GM12873 (cell line): ENCODE measurements around the gene MATN4.

Experiments used
- CTCF ChIP-seq: IDR thresholded peaks from 2 replicates; pipeline ENCODE4 v1.5.1; 2012; ENCODE audit warnings: low read depth, mild to moderate bottlenecking, moderate library complexity, low read length, control low read depth; ENCODE audit not compliant: insufficient read depth; ENCODE audit errors: missing control alignments

Gene MATN4

GRCh38 chr20:45282700-45283550 is 25.2 kb downstream of the MATN4 start:
- TF ChIP-seq CTCF = no peak

- TF ChIP-seq CTCF = no peak
Measured at GRCh38 chr20:45279992-45280391, 28.1 kb downstream of the MATN4 start.

GRCh38 chr20:45275338-45275737 is 32.8 kb downstream of the MATN4 start:
- TF ChIP-seq CTCF = no peak

- no peak for TF ChIP-seq CTCF
Measured at GRCh38 chr20:45269754-45270270, 38.3 kb downstream of the MATN4 start.

- TF ChIP-seq CTCF = no peak
Measured at GRCh38 chr20:45269056-45269455, 39.0 kb downstream of the MATN4 start.

GRCh38 chr20:45268531-45268930 is 39.6 kb downstream of the MATN4 start:
- TF ChIP-seq CTCF = no peak

- TF ChIP-seq CTCF = no peak
Measured at GRCh38 chr20:45266977-45267376, 41.1 kb downstream of the MATN4 start.
